PC-9 (cell line): ENCODE results near the gene PLEKHA7. TPM values are rescaled to one million over a fixed set of nuclear protein-coding genes. Genes with fewer than 3 reads are reported as not detected.

Experiments
- BruUV-seq: library from RNA; stranded (reverse); fragments of 400-500 nt; replicated peaks from 2 replicates; lab custom pipeline; 2021; lab: Mats Ljungman, UMichigan
- CTCF ChIA-PET: fragments of 300-600 bp; sonication (Branson Sonifier 250); formaldehyde crosslinking; loops from one replicate; lab custom pipeline; 2022; ENCODE audit warnings: antibody characterized with exemption; lab: Charles Lee
- POLR2A ChIA-PET: fragments of 300-600 bp; sonication (Branson Sonifier 250); formaldehyde crosslinking; loops from one replicate; lab custom pipeline; 2022; ENCODE audit warnings: antibody characterized with exemption; ENCODE audit not compliant: unreplicated experiment; lab: Charles Lee
- DNase-seq, 2 experiments: peaks; one replicate each; pipeline versions ENCODE4 v3.0.0 to v3.0.0-alpha.2; 2015 to 2022; ENCODE audit warnings: mixed read lengths in 1 of 2
- H2AFZ ChIP-seq: fragments of 200-600 bp; sonication (generic); 2 replicates; pipeline ENCODE4 v1.8.1; 2017; ENCODE audit warnings: antibody characterized with exemption
- H3F3A ChIP-seq: fragments of 200-600 bp; sonication (generic); 2 replicates; pipeline ENCODE4 v1.8.1; 2017; ENCODE audit warnings: antibody characterized with exemption, mild to moderate bottlenecking, low read depth; ENCODE audit not compliant: insufficient read depth
- H3K27ac ChIP-seq: fragments of 200-600 bp; sonication (generic); 2 replicates; pipeline ENCODE4 v1.6.1; 2016; ENCODE audit warnings: mixed run types
- H3K27me3 ChIP-seq: fragments of 200-600 bp; sonication (generic); 2 replicates; pipeline ENCODE4 v1.6.1; 2016; ENCODE audit warnings: low read depth, mixed run types; ENCODE audit not compliant: insufficient read depth
- H3K36me3 ChIP-seq: fragments of 200-600 bp; sonication (generic); 2 replicates; pipeline ENCODE4 v1.6.1; 2016; ENCODE audit warnings: low read depth, mixed run types
- H3K4me1 ChIP-seq: fragments of 200-600 bp; sonication (generic); replicated peaks from 2 replicates; pipeline ENCODE4 v1.6.1; 2016; ENCODE audit warnings: mixed run types; ENCODE audit not compliant: insufficient read depth
- H3K4me2 ChIP-seq: fragments of 200-600 bp; sonication (generic); 2 replicates; pipeline ENCODE4 v1.6.1; 2017; ENCODE audit warnings: mixed run types
- H3K4me3 ChIP-seq: fragments of 200-600 bp; sonication (generic); 2 replicates; pipeline ENCODE4 v1.6.1; 2016; ENCODE audit warnings: mixed run types
- H3K79me2 ChIP-seq: fragments of 200-600 bp; sonication (generic); 2 replicates; pipeline ENCODE4 v1.6.1; 2017; ENCODE audit warnings: low read depth, mixed run types
- H3K9me2 ChIP-seq: fragments of 200-600 bp; sonication (generic); 2 replicates; pipeline ENCODE4 v1.8.1; 2017; ENCODE audit warnings: mild to moderate bottlenecking; ENCODE audit not compliant: insufficient read depth
- H3K9me3 ChIP-seq: fragments of 200-600 bp; sonication (generic); 2 replicates; pipeline ENCODE4 v1.8.1; 2016; ENCODE audit warnings: low read depth; ENCODE audit not compliant: insufficient read depth
- H4K20me1 ChIP-seq: fragments of 200-600 bp; sonication (generic); 2 replicates; pipeline ENCODE4 v1.8.1; 2017; ENCODE audit not compliant: insufficient read depth
- CTCF ChIP-seq: fragments of 200-600 bp; sonication (generic); conservative IDR thresholded peaks from 2 replicates; pipeline ENCODE4 v1.6.1; 2017; ENCODE audit warnings: mixed run types, antibody characterized with exemption, mild to moderate bottlenecking, moderate library complexity
- EZH2 ChIP-seq: fragments of 200-600 bp; sonication (generic); IDR thresholded peaks from 2 replicates; pipeline ENCODE4 v1.8.0; 2017; ENCODE audit warnings: antibody characterized with exemption, low read depth
- intact Hi-C: fragments of 100-400 bp; cut with micrococcal nuclease; formaldehyde crosslinking; loops from one replicate; pipeline ENCODE4 v1.10.0; 2022; ENCODE audit not compliant: unreplicated experiment
- total RNA-seq: library from RNA; stranded (reverse); gene quantifications from 2 replicates; pipeline ENCODE4 v1.2.3, GENCODE V29; 2021

The PLEKHA7 gene
- total RNA-seq, 1 experiment from 2014 or later: 26.9 TPM

GRCh38 chr11:16993495-16993894 is 20.7 kb downstream of the PLEKHA7 start:
- no peak for DNase-seq
- peaks cover 8% of the 10 kb centered on the region; the same call in 1 of the 2 replicates for H3K36me3 ChIP-seq
- intact Hi-C loops: no loop called here
- no TSS peak for BruUV-seq
- no peak overlapping the region for H3K4me3 ChIP-seq
- H3K4me1 ChIP-seq: peaks cover 14% of the 10 kb centered on the region
- H3K9me2 ChIP-seq: no peaks in the 10 kb centered on the region
- TF ChIP-seq EZH2: no peak
- TF ChIP-seq CTCF: no peak
- no peaks in the 10 kb centered on the region for H3K27me3 ChIP-seq
- peaks cover 88% of the 10 kb centered on the region for H3K79me2 ChIP-seq
- no peak overlapping the region for H2AFZ ChIP-seq
- POLR2A ChIA-PET: no interaction called here
- H3K27ac ChIP-seq: no peak overlapping the region
- CTCF ChIA-PET: interaction anchor here (0.6 kb wide), 1 partner anchor 201 kb away, joined by 3 read pairs; no protein-coding TSS in a partner anchor
- H4K20me1 ChIP-seq: no peaks in the 10 kb centered on the region
- peaks cover 13% of the 10 kb centered on the region for H3F3A ChIP-seq
- no peak overlapping the region for H3K4me2 ChIP-seq
- H3K9me3 ChIP-seq: no peaks in the 10 kb centered on the region

DNA sequence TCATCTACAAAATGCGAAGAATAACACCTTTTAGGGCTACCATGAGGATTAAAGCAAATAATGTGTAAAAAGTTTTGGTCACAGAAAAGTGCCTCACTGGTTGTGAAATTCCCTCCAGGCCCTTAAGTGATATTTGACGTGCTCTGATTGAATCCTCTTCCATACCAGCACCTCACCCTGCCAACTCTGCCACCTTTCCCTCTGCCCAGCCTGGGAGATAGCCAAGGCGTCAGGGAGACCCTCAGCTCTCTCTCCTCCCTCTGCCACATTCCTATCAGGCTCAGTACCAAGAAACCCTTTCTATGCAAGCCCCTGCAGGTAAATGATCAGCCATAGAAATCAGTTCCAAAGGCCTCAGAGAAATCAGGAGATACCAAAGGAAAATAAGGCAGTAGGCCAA is 21.4 kb downstream of the PLEKHA7 start:
- Histone ChIP-seq H3K9me3 (no peaks in the 10 kb centered on the region), H3K4me1 (peaks cover 20% of the 10 kb centered on the region), H3K27me3 (no peaks in the 10 kb centered on the region), H4K20me1 (no peaks in the 10 kb centered on the region), H3K79me2 (peaks cover 81% of the 10 kb centered on the region), H3K4me2 (no peak overlapping the region), H3F3A (peaks cover 19% of the 10 kb centered on the region), H3K27ac (no peak overlapping the region), H2AFZ (no peak overlapping the region), H3K9me2 (no peaks in the 10 kb centered on the region), H3K4me3 (no peak overlapping the region), H3K36me3 (peaks cover 8% of the 10 kb centered on the region; the same call in 1 of the 2 replicates)
- TF ChIP-seq CTCF: no peak
- TF ChIP-seq EZH2: no peak
- no TSS peak for BruUV-seq
- POLR2A ChIA-PET: no interaction called here
- intact Hi-C loops: no loop called here
- CTCF ChIA-PET: no interaction called here
- DNase-seq: no peak

- Histone ChIP-seq H3K4me3 (no peak overlapping the region), H3K27ac (peak overlapping the region; percentile 76; the same call in 1 of the 2 replicates), H3K9me3 (no peaks in the 10 kb centered on the region), H3K36me3 (no peaks in the 10 kb centered on the region; the same call in 1 of the 2 replicates), H4K20me1 (no peaks in the 10 kb centered on the region), H3K27me3 (no peaks in the 10 kb centered on the region), H3K4me1 (peaks cover 53% of the 10 kb centered on the region), H3F3A (peaks cover 46% of the 10 kb centered on the region), H2AFZ (no peak overlapping the region), H3K9me2 (no peaks in the 10 kb centered on the region), H3K4me2 (no peak overlapping the region), H3K79me2 (peaks cover 69% of the 10 kb centered on the region)
- intact Hi-C loops: loop anchor here (10.0 kb wide), 1 partner anchor 215 kb away; the partner anchor contains the start of gene PIK3C2A
- CTCF ChIA-PET: interaction anchor here (0.7 kb wide), 1 partner anchor 38 kb away, joined by 4 read pairs; no protein-coding TSS in a partner anchor
- no peak for TF ChIP-seq CTCF
- TF ChIP-seq EZH2: no peak
- no peak for DNase-seq
- BruUV-seq: no TSS peak
- POLR2A ChIA-PET: no interaction called here
Observed at GRCh38 chr11:16989554-16989953, 24.7 kb downstream of the PLEKHA7 start.
